NCI-H345 treated with DMSO at 0.1 percent for 48 hours (cell line): Measurements from ENCODE around the gene LILRB2.
"Not testable (repeated sequence)": the region's sequence is repeated elsewhere in the genome, so short reads cannot be mapped to it uniquely, and the experiment has no call there.

Experiments
- DNase-seq: peaks from one replicate; lab custom pipeline; 2025; ENCODE audit not compliant: unreplicated experiment; lab: John Stamatoyannopoulos, UW

LILRB2 gene

GRCh38 chr19:54281007-54281728, at the start of gene LILRB2:
TSS of gene LILRB2 (minus strand) at chr19:54281110. CDS start at chr19:54280496, 614 bp downstream.
- no peak for DNase-seq

GRCh38 chr19:54329476-54330165, 48.7 kb upstream of the LILRB2 start:
- no peak for DNase-seq

- DNase-seq = not testable (repeated sequence)
Observed at GRCh38 chr19:54328781-54329180, 47.9 kb upstream of the LILRB2 start.

GRCh38 chr19:54325631-54326030, 44.7 kb upstream of the LILRB2 start:
- DNase-seq = no peak

GRCh38 chr19:54325194-54325621, 44.3 kb upstream of the LILRB2 start:
- no peak for DNase-seq

GRCh38 chr19:54324071-54324470, 43.2 kb upstream of the LILRB2 start:
- no peak for DNase-seq

GRCh38 chr19:54322934-54323333, 42.0 kb upstream of the LILRB2 start:
- DNase-seq = not testable (repeated sequence)

GRCh38 chr19:54322295-54322694, 41.4 kb upstream of the LILRB2 start:
- DNase-seq = not testable (repeated sequence)

- no peak for DNase-seq
Observed at GRCh38 chr19:54319892-54320670, 39.2 kb upstream of the LILRB2 start.

GRCh38 chr19:54319049-54319448, 38.1 kb upstream of the LILRB2 start:
- DNase-seq = no peak

- DNase-seq = no peak
Observed at GRCh38 chr19:54317965-54318240, 37.0 kb upstream of the LILRB2 start.

GRCh38 chr19:54317108-54317964, 36.4 kb upstream of the LILRB2 start:
- no peak for DNase-seq

- DNase-seq = no peak
Observed at GRCh38 chr19:54316746-54317107, 35.8 kb upstream of the LILRB2 start.

GRCh38 chr19:54315956-54316355, 35.0 kb upstream of the LILRB2 start:
- DNase-seq = no peak

GRCh38 chr19:54312436-54313377, 31.8 kb upstream of the LILRB2 start, which contains the start of gene LILRA5:
TSS of gene LILRA5 (minus strand) at chr19:54313166. CDS start at chr19:54313019, 147 bp downstream.
- DNase-seq = no peak

- DNase-seq = no peak
Observed at GRCh38 chr19:54312011-54312410, 31.1 kb upstream of the LILRB2 start.

GRCh38 chr19:54311486-54311885, 30.6 kb upstream of the LILRB2 start:
- no peak for DNase-seq

GRCh38 chr19:54310543-54310942, 29.6 kb upstream of the LILRB2 start:
- no peak for DNase-seq

GRCh38 chr19:54309811-54310210, 28.9 kb upstream of the LILRB2 start:
- no peak for DNase-seq
